Epithelial cell of proximal tubule (primary cell): ENCODE measurements around the gene ECSCR. TPM values are rescaled to one million over a fixed set of nuclear protein-coding genes. Genes with fewer than 3 reads are reported as not detected.
"Not testable (repeated sequence)": the region's sequence is repeated elsewhere in the genome, so short reads cannot be mapped to it uniquely, and the experiment has no call there.

Experiments
- DNase-seq: peaks from one replicate; pipeline ENCODE4 v3.0.0-alpha.2; 2011; ENCODE audit warnings: low read depth
- H3K4me3 ChIP-seq: 2 replicates; pipeline ENCODE4 v1.5.1; 2011; ENCODE audit warnings: low read depth, mild to moderate bottlenecking, low read length
- total RNA-seq: library from RNA; depleted of rRNA; stranded (reverse); fragments of >200 nt; gene quantifications from 2 replicates; pipeline ENCODE4 v1.2.3, GENCODE V29; 2015
- TF ChIP-seq, protein P1 (sequence below): conservative IDR thresholded peaks from 2 replicates; pipeline ENCODE4 v1.5.1; 2012; ENCODE audit warnings: low read depth, mild to moderate bottlenecking, low read length

Gene ECSCR, protein sequence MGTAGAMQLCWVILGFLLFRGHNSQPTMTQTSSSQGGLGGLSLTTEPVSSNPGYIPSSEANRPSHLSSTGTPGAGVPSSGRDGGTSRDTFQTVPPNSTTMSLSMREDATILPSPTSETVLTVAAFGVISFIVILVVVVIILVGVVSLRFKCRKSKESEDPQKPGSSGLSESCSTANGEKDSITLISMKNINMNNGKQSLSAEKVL
- 0.12 and 0.65 TPM in 2 replicates for total RNA-seq

DNA sequence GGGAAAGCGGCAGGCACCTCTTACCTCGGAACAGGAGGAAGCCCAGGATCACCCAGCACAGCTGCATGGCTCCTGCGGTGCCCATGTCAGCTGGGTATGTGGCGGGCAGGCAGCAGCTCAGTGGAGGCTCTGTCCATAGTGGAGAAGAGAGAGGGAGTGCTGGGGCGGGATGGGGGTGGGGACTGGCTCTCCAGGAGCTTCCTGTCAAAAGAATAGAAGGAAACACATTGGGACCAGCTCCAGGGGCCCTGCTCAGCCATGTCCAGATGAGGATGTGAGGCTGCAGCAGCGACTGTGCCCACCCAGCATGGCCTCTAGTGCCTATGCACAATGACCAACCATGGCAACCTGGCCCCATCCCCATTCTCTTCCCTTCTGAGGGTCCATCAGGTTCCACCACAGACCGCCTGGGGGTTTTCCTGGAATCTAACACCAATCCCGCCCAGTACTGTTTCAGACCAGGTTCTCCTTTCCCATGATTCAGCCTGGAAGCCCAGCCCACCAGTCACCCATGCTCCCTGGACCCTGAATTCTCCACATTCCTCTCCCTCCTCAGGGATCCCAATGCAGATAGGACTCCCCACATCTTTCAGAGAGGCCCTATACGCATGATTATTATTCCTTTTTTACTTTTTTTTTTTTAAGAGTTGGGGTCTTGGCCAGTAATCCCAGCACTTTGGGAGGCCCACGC is at the start of gene ECSCR:
ECSCR (minus strand) TSS at position 158 of the 691 bp plus-strand sequence; CDS start at position 85, 73 bp downstream.
- TF ChIP-seq, protein P1, sequence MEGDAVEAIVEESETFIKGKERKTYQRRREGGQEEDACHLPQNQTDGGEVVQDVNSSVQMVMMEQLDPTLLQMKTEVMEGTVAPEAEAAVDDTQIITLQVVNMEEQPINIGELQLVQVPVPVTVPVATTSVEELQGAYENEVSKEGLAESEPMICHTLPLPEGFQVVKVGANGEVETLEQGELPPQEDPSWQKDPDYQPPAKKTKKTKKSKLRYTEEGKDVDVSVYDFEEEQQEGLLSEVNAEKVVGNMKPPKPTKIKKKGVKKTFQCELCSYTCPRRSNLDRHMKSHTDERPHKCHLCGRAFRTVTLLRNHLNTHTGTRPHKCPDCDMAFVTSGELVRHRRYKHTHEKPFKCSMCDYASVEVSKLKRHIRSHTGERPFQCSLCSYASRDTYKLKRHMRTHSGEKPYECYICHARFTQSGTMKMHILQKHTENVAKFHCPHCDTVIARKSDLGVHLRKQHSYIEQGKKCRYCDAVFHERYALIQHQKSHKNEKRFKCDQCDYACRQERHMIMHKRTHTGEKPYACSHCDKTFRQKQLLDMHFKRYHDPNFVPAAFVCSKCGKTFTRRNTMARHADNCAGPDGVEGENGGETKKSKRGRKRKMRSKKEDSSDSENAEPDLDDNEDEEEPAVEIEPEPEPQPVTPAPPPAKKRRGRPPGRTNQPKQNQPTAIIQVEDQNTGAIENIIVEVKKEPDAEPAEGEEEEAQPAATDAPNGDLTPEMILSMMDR: no peak
- DNase-seq: no peak
- no peak within 1 kb of the TSS for H3K4me3 ChIP-seq

- H3K4me3 ChIP-seq, DNase-seq: not testable (repeated sequence)
Observed at GRCh38 chr5:139504722-139505121, 42.2 kb upstream of the ECSCR start.

GRCh38 chr5:139503879-139504278 is 41.3 kb upstream of the ECSCR start:
- DNase-seq: not testable (repeated sequence)
- peak overlapping the region; percentile 33 for H3K4me3 ChIP-seq

- H3K4me3 ChIP-seq: peak overlapping the region; percentile 33
- DNase-seq: not testable (repeated sequence)
Observed at GRCh38 chr5:139503036-139503817, 40.7 kb upstream of the ECSCR start.

- DNase-seq: no peak
- TF ChIP-seq, protein P1: no peak
- H3K4me3 ChIP-seq: no peak overlapping the region
Observed at GRCh38 chr5:139501381-139501780, 38.8 kb upstream of the ECSCR start.

DNA sequence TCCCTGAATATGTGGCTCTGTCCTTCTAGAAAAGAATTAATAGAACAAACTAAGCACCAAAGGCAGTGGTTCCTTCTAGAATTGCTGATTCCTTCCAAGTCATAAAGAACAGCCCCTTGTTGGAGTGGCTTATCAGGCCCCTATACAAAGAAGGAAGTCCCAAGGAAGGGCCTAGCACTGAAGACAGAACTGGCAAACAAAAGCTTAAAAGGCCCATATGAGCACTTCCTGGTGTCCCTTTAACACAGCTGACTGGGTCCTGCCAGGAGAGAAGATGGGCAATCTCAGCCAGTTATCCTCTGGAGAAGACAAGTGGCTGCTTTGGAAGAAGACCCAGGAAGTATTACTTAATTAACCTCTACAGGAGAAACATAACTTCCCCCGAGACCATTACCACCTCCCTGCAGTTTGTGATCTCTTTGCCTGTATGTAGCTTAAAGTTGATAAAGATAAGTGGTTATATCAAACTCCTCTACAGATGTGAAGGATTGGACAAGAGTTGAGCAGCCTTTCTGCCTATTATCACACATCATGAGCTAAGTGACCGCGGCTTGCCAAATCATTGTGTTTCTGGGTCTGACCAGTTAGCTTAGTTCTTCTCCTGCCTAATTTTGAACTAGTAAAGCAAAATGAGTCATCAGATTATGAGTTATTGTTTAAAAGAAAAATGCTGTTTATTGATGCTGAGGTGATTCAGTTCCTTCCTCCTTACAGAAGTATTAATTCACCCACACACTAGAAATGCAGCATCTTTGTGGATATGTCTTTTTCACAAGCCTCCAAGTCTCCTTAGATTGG is 33.3 kb upstream of the ECSCR start:
- DNase-seq: no peak
- TF ChIP-seq, protein P1: no peak

GRCh38 chr5:139494832-139495231 is 32.3 kb upstream of the ECSCR start:
- no peak for DNase-seq
- TF ChIP-seq, protein P1: no peak
- no peak overlapping the region for H3K4me3 ChIP-seq

More for the DNA sequence above, 33.3 kb upstream of the ECSCR start:
- H3K4me3 ChIP-seq: no peak overlapping the region

DNA sequence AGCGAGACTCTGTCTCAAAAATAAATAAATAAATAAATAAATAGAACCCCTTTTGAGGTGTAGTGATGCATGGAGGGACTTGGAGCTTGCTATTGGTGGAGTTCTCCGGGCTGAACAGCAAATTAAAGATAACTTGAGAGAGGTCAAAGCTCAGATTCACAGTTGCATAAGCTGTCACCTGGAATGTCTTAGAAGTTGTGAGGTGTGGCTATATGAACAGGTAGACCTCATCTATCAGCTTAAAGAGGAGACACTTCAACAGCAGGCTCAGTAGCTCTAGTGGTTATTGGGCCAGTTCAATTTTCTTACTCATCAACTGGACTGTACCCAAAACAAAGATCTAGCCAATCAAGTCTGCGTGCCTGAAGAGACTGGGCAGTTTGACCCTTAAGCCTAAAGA is 31.7 kb upstream of the ECSCR start:
- no peak for DNase-seq
- TF ChIP-seq, protein P1: no peak
- H3K4me3 ChIP-seq: no peak overlapping the region
